Measurements from ENCODE around the gene GNAI1.

GRCh38 chr7:80231707-80232106, 97.1 kb downstream of the GNAI1 start:
- no peak for TF ChIP-seq CTCF (IDR thresholded peaks at IDR 0.05; ENCODE audit: insufficient read depth, low read depth, low read length)
- TF ChIP-seq EZH2 (IDR thresholded peaks at IDR 0.05; ENCODE audit: insufficient read depth, low read length), result no peak

Data from astrocyte (in vitro differentiated cells and primary cell).